Brain microvascular endothelial cell (primary cell): ENCODE data around the gene RIMBP2.

Experiments used
- DNase-seq: peaks from one replicate; pipeline ENCODE4 v3.0.0-alpha.2; 2020
- H3K27ac ChIP-seq: fragments of 250-450 bp; sonication (Bioruptor Pico); 2 replicates; pipeline ENCODE4 v1.5.1; 2020; ENCODE audit warnings: mild to moderate bottlenecking, moderate library complexity
- H3K27me3 ChIP-seq: fragments of 250-450 bp; sonication (Bioruptor Pico); replicated peaks from 2 replicates; pipeline ENCODE4 v1.5.1; 2020; ENCODE audit warnings: mild to moderate bottlenecking
- H3K36me3 ChIP-seq: fragments of 250-450 bp; sonication (Bioruptor Pico); replicated peaks from 2 replicates; pipeline ENCODE4 v1.5.1; 2020; ENCODE audit warnings: mild to moderate bottlenecking
- H3K4me3 ChIP-seq: 2 replicates; pipeline ENCODE4 v1.5.1; 2011; ENCODE audit warnings: low read depth, mild to moderate bottlenecking, control low read depth, low read length, moderate library complexity
- in situ Hi-C: cut with HindIII; loops from 2 replicates; pipeline ENCODE4 v1.10.0; 2017; ENCODE audit warnings: low sequenced_read_pairs, low pct_ligation_motif_present
- TF ChIP-seq, protein P1 (sequence below): IDR thresholded peaks from 2 replicates; pipeline ENCODE4 v1.5.1; 2011; ENCODE audit warnings: low read depth, mild to moderate bottlenecking, moderate library complexity, low read length, control low read depth, inconsistent platforms; ENCODE audit errors: missing control alignments

RIMBP2 gene

GRCh38 chr12:130455161-130455560 lies 260.9 kb downstream of the RIMBP2 start:
- no peak overlapping the region for H3K4me3 ChIP-seq
- no peaks in the 10 kb centered on the region for H3K27me3 ChIP-seq
- TF ChIP-seq, protein P1, sequence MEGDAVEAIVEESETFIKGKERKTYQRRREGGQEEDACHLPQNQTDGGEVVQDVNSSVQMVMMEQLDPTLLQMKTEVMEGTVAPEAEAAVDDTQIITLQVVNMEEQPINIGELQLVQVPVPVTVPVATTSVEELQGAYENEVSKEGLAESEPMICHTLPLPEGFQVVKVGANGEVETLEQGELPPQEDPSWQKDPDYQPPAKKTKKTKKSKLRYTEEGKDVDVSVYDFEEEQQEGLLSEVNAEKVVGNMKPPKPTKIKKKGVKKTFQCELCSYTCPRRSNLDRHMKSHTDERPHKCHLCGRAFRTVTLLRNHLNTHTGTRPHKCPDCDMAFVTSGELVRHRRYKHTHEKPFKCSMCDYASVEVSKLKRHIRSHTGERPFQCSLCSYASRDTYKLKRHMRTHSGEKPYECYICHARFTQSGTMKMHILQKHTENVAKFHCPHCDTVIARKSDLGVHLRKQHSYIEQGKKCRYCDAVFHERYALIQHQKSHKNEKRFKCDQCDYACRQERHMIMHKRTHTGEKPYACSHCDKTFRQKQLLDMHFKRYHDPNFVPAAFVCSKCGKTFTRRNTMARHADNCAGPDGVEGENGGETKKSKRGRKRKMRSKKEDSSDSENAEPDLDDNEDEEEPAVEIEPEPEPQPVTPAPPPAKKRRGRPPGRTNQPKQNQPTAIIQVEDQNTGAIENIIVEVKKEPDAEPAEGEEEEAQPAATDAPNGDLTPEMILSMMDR: no peak
- no peak overlapping the region for H3K27ac ChIP-seq
- H3K36me3 ChIP-seq: no peaks in the 10 kb centered on the region
- in situ Hi-C loops: no loop called here
- DNase-seq: no peak

- no peak for DNase-seq
- TF ChIP-seq, protein P1: no peak
- Histone ChIP-seq H3K27me3 (no peaks in the 10 kb centered on the region), H3K4me3 (no peak overlapping the region), H3K36me3 (no peaks in the 10 kb centered on the region), H3K27ac (no peak overlapping the region)
- in situ Hi-C loops: no loop called here
Observed at GRCh38 chr12:130454296-130454695, 261.8 kb downstream of the RIMBP2 start.

GRCh38 chr12:130452546-130452945 lies 263.6 kb downstream of the RIMBP2 start:
- Histone ChIP-seq H3K27ac (no peak overlapping the region), H3K27me3 (no peaks in the 10 kb centered on the region), H3K36me3 (no peaks in the 10 kb centered on the region), H3K4me3 (no peak overlapping the region)
- in situ Hi-C loops: no loop called here
- DNase-seq: no peak
- TF ChIP-seq, protein P1: no peak

DNA sequence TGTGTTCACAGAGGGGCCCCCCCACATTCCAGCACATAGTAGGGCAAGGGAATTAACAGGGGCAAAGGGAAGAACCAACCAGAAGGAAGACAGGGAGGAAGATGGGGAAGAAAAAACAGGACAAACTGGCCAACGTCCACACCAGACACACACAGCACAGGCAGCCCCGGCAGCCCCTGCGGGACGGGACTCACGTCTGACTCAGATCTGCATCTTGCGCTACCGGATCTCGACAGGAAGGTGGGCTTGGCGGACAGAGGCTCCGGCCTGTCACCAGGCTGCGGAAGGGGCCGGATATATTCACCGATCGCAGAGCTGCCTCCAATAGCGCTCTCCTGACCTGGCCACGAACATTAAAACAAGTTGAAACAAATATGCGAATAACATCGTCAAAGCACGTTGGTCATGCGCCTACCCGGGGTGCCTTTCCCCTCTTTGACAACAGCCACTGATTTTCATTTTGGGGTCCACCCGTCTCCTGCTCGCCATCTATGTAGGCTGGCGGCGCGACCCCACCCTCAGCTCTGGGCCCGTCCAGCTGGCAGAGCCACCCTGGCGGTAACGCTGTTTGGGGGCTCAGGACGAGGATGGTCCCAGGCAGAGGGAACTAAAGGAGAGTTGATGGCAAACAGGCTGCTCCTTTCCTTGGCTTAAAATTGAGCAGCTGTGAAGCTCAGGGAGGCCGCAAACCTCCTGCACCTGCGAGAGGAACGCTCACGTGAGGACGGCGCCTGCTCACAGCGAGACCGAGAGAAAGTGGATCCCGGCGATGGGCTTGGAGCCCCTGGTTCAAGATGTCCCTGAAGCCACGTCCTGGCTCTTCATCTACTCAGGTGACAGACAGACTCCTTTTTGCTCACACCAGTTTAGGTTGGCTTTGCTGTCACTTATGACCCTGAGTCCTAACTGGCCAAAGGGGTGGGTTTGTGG lies 264.8 kb downstream of the RIMBP2 start:
- H3K4me3 ChIP-seq: no peak overlapping the region
- in situ Hi-C loops: no loop called here
- TF ChIP-seq, protein P1: no peak
- no peaks in the 10 kb centered on the region for H3K27me3 ChIP-seq
- no peak overlapping the region for H3K27ac ChIP-seq
- DNase-seq: no peak
- H3K36me3 ChIP-seq: no peaks in the 10 kb centered on the region

GRCh38 chr12:130449291-130449690 lies 266.8 kb downstream of the RIMBP2 start:
- TF ChIP-seq, protein P1: no peak
- in situ Hi-C loops: no loop called here
- no peaks in the 10 kb centered on the region for H3K27me3 ChIP-seq
- DNase-seq: no peak
- H3K27ac ChIP-seq: no peak overlapping the region
- H3K4me3 ChIP-seq: no peak overlapping the region
- no peaks in the 10 kb centered on the region for H3K36me3 ChIP-seq
